ENCODE results near the gene CEMIP.

DNA sequence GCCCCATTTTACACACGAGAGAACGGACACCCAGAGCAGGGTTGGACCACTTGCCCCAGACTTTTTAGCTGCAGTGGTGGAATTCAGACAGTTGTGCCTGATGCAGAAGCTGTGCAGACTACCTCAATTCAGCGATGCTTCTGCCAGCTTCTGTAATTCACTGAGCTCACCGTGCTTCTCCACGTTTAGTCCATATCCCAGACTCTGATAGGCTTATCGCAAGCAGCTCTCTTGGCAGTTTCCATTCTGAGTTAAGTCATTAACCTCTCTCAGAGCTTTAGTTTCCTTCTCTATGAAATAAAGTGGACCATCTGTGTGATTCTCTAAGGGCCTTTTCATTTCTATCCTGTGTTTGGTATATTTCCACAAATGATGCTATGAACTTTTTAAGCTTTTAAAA is 47.0 kb upstream of the CEMIP start:
- TF ChIP-seq, protein P1, sequence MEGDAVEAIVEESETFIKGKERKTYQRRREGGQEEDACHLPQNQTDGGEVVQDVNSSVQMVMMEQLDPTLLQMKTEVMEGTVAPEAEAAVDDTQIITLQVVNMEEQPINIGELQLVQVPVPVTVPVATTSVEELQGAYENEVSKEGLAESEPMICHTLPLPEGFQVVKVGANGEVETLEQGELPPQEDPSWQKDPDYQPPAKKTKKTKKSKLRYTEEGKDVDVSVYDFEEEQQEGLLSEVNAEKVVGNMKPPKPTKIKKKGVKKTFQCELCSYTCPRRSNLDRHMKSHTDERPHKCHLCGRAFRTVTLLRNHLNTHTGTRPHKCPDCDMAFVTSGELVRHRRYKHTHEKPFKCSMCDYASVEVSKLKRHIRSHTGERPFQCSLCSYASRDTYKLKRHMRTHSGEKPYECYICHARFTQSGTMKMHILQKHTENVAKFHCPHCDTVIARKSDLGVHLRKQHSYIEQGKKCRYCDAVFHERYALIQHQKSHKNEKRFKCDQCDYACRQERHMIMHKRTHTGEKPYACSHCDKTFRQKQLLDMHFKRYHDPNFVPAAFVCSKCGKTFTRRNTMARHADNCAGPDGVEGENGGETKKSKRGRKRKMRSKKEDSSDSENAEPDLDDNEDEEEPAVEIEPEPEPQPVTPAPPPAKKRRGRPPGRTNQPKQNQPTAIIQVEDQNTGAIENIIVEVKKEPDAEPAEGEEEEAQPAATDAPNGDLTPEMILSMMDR (IDR thresholded peaks at IDR 0.05; ENCODE audit: low read length) = no peak
- TF ChIP-seq EZH2 (optimal IDR thresholded peaks at IDR 0.05; ENCODE audit: low read depth, low read length) (no peak), EZH2phosphoT487 (IDR thresholded peaks at IDR 0.05; ENCODE audit: low read length) (no peak)

Data from MM.1S (cell line).